Urothelium cell line (cell line): ENCODE results near the gene PEX1.
"Not testable (repeated sequence)": the region's sequence is repeated elsewhere in the genome, so short reads cannot be mapped to it uniquely, and the experiment has no call there.

Source experiments
- DNase-seq: peaks from one replicate; pipeline ENCODE4 v3.0.0; 2011; ENCODE audit warnings: low spot score, mixed read lengths
- FAIRE-seq: peaks from 2 replicates; lab custom pipeline; 2011; peaks lifted over from hg19 to GRCh38; lab: Jason Lieb, UNC

Gene PEX1

DNA sequence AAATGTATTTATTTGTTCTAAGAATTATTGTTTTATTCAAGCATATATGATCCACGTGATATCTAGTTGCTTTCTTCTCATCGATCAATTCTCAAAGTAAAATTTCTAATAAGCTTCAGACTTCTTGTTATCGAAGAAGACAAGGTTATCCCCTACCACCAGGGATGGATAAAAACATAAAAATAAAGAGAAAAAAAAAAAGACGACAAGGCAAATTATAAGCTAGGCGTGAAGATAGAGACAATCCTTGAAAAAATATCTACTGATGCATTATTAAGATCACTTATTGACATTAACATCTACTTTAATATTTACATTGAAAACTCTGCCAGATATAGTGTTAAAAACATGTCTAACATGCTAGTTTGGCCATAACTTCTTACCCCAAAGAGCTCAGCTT is 19.4 kb downstream of the PEX1 start:
- no peak for DNase-seq
- FAIRE-seq: no peak

DNA sequence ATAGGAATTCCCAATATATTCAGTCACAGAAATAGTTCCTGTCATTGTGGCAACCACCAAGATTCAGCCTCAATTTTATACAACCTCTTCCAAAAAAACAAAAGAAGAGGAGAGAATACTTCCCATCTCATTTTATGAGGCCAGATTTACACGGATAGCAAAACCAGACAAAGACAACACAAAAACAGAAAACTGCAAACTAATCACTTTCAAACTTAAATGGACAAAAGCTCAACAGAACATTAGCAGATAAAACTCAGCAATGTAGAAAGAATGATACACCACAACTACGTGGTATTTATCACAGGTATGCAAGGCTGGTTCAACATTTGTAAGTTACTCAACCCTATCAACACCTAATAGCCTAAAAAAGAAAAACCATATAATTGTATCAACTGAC is 22.0 kb downstream of the PEX1 start:
- no peak for FAIRE-seq
- DNase-seq: no peak

DNA sequence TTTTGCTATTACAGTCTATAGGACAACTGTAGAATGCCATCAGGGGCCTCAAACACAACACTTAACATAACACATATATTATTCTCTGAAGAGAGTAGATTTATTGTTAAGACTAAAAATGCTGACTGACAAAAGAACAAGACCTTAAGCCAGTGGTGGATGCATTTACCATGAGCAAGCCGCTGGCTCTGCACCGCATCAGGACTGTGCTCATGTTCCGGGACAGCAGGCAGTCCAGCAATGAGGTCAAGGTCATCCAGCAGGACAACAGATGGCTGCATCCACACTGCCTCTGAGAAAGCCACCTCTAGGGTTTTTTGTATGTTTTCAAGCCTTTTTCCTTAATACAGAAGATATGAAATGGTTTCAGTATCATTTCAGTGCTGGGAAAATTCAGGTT is 23.8 kb downstream of the PEX1 start:
- DNase-seq (no peak), FAIRE-seq (no peak)

DNA sequence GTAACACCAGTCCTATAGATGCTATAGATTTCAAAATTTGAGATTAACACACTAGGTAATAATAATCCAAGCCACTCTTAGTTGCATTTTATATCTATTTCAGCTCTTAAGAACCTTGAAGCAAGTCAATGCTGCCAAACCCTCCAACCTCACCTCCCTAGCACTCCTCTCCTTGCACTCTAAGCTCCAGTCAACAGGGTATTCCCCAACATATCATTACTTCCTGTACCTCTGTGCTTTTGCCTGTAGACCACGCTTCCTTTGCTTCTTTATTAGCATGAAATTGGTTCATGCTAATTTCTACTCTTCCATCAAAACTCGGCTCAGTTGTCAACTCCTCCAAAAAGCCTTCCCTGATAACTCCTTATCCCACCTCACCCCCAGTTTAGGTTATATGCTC is 24.6 kb downstream of the PEX1 start:
- no peak for DNase-seq
- FAIRE-seq: no peak

DNA sequence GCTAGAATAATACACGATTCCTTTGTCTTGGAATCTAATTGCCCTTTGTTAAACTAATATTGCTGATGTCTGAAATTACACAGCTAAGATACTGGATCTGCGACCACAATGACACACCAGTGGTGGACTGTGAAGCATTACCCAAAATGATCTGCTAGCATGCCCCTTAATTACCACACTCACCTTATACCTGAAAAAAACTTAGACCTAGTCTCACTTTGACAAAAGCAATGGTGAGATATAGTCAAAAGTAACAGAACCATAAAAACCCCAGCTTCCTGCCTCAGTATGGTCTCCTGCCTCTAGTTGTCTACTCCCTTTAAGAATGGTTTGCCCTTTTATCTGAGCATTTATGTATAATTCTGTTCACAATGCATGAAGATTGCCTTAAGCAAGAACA is 29.8 kb downstream of the PEX1 start:
- FAIRE-seq (no peak), DNase-seq (no peak)

DNA sequence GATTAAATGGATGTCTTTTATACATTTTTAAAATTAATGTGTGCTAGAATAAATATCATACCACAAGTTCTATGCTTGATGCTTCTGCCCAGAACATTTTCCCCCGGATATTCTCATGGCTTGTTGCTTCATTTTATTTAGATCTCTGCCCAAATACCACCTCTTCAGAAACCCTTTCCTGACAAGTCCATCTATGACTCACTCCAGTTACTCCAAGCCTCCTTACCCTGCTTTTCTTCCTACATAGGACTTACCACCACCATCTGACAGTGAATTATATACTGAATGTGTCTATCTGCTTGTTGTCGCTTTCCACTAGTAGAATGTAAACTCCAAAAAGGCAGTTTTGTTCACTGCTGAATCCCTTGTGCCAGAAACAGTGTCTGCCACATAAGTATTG is 31.4 kb downstream of the PEX1 start:
- no peak for FAIRE-seq
- DNase-seq: no peak

DNA sequence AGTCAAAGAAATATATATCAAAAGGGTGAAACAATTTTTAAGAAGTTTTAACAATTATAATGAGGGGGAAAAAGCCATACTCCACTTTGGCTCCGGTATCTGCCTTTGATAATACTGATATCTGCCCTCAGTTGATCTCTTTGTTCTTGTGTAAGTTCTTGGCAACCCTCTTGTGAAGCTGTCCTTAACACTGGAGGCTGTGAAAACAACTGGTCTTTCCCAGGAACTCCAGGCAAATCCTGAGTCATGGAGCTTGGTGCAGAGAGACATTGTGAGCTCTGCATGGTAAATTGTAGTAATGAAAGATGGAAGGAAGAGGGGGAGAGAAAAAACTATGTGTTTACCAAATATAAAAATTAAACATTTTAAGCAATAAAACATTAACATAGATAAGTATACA is 38.7 kb downstream of the PEX1 start:
- DNase-seq: no peak
- FAIRE-seq: no peak

DNA sequence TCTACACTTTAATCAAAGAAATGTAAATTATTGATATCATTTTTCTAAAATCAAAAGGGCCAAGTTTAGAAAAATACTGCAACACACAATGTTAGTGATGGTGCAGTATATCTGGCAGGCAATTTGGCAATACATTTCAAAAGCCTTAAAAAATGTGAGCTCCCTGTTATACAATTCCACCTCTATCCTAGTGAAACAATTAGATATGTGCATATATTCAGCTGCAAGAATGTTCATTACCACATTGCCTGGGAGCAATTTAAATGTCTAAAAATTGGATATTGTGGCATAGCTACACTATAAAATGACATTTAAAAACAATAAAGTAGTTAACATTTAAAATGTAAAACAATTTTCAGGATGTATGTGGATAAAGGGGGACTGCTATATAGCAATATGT is 40.5 kb downstream of the PEX1 start:
- FAIRE-seq: no peak
- no peak for DNase-seq

DNA sequence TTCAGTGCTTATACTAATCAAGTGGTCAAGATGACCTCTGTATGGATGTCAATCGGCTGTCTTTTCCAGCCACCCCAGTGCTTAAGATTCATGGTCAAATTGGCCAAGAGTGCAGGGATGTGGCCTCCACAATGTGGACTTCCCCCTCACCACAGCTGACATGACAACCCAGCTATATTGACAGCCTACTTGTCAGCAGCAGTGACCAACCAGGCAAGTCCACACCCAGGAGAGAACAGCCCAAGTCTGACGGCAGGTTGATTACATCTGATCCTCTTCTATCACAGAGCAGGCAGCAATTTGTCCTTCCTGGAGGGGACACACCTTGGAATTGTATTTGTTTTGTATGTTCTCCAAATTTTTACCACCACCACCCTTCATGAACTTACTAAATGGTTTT is 42.3 kb downstream of the PEX1 start:
- no peak for DNase-seq
- FAIRE-seq: no peak

DNA sequence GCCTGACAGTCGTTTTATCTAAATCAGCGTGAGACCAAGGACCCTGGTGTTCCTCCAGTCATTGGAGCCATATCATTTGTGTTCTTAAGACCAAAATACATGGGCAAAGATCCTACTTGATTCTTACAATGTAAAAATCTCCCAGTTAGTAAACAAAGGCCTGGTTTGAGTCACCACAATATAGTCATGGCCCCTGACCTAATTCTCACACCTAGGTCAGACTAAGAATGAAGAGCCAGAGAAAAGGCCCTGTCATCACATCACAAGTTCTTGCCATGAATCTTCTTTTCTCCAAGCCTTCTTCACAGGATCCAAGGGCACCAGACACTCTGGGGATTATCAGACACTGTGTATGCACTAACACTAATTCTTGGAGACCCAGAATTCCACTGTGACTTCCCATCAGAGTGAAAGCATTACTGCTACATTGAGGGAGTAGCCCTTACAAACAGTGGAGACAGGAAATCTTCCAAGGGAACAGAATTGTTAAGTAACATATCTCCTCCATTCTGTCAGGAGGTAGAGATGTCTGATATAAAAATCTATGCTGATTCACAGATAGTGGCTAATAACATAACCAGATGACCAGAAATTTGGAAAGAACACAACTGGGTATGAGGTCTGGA is 42.9 kb downstream of the PEX1 start:
- DNase-seq (no peak), FAIRE-seq (no peak)

DNA sequence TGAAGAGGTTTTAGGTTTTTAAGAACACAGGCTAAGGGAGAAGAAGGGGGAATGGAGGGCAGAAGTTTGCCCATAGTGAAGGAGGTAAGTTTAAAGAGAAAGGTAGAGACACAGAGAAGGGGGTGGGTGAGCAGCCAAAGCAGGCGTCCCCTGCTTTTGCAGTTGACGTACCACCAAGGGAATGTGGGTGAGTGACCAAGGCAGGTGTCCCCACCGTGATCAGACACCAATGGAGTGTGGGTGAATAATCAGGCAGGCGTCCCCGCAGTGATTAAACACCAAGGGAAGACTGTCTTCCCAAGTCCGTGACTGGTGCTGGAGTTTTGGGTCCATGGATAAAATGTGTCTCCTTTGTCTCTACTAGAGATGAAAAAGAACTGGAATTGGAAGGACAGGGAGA is 44.1 kb downstream of the PEX1 start:
- not testable (repeated sequence) for DNase-seq, FAIRE-seq

DNA sequence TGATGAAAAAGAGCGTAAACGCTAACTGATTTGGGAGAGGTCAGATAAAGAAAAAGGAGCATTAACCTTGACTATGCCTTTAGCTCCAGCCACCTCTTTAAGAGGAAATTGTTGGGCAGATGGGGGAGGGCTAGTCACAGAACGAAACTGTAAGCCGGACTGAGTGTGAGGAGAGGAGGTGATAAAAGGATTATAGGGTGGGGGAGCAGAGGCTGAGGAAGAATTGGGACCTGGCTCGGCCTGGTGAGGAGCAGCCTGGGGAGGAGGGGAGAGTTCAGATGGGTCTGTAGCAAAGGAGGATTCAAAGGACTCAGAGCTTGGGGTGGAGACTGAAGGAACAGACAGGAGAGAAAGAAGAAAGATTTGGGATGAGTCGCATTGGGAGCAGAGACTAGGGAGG is 44.7 kb downstream of the PEX1 start:
- FAIRE-seq, DNase-seq: not testable (repeated sequence)

DNA sequence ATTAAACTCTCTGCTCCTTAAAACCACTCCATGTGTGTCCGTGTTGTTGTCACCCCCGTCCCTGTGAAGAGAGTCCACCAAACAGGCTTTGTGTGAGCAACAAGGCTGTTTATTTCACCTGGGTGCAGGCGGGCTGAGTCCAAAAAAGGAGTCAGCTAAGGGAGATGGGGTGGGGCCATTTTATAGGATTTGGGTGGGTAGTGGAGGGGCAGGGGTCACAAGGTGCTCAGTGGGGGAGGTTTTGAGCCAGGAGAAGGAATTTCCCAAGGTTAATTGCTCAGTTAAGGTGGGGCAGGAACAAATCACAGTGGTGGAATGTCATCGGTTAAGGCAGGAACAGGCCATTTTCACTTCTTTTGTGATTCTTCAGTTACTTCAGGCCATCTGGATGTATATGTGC is 49.2 kb downstream of the PEX1 start:
- FAIRE-seq, DNase-seq: not testable (repeated sequence)

DNA sequence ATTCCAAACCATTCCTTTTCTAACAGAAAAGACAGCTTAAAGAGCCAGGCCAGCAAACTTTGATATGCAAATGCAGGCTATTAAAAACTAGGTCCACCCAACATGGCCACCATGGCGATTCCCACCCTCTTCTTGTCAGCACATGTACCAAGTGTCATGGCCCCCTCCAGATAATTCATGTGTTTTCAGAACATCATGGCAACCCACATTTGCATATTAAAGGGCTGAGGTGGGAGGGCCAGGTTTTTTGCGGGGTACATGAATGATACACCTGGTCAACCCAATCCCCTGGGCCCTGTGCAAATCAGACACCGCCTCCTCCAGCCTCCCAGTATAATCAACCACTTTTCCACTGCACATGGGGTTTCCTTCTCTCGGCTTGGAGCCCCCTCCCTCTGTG is 49.6 kb downstream of the PEX1 start:
- FAIRE-seq (no peak), DNase-seq (no peak)

DNA sequence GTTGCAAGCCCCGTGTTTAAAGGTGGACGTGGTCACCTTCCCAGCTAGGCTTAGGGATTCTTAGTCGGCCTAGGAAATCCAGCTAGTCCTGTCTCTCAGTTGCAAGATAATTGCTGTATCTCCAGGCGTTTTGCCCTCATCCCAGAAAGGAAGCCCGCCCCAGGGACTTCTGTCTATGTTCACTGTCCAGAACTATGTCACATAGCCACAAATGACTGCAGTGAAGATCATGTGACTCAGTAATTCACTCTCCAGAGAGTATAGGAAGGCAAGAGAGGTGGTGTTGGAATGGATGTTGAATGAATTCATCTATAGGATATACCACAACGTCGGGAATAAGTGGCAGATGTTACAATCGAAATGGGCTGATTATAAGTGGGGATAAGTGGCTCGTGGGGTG is 50.2 kb downstream of the PEX1 start:
- FAIRE-seq: no peak
- DNase-seq: no peak

DNA sequence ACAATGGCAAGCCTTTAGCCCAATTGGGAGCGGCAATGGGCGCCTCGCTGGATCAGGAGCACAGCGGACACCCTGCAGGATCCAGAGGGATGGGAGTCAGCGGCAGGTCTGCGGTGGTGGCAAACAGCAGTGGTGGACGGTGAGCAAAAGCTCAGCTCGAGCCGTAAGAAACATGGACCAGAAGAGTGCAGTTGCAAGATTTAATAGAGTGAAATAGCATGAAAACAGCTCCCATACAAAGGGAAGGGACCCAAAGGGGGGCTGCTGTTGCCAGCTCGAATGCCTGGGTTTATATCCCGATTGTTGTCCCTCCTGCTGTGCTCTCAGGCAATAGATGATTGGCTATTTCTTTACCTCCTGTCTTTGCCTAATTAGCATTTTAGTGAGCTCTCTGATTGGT is 50.6 kb downstream of the PEX1 start, which contains the start of gene ERVW-1:
ERVW-1 (minus strand) TSS at position 266 of the 400 bp plus-strand sequence. CDS start 7,565 bp downstream, outside the sequence.
- not testable (repeated sequence) for FAIRE-seq, DNase-seq

DNA sequence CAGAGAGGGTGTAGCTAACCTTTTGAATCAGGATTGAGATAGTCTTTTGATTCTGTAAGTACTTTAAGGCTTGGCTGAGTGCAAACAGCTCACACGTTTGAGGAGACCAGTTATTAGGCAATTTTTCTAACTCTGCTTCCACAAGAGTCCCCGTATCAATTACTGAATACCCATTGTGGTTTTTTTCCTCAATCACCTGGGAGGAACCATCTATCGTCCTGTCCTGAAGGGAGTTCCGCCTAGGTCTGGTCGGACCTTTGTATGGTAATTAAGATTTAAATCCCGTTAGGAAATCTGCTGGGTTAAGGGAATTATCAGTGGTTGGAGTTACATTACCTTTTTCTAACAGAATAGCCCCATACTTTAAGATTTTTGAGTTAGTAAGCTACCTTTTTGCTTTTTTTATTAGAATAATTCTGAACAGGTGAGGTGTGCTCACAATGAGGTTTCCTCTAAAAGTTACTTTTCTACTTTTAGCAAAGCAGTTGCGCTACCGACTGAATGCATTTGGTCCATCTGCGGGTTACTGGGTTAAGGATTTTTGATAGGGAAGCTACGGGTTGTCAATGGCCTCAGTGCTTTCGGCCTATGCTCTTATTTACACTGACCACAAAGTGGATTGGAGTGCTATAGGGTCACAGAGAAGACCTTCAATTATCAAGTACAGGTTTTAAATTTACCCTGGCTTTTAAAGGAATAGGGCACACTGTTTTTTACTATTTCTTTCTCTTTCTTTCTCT is 52.3 kb downstream of the PEX1 start:
- not testable (repeated sequence) for DNase-seq, FAIRE-seq

DNA sequence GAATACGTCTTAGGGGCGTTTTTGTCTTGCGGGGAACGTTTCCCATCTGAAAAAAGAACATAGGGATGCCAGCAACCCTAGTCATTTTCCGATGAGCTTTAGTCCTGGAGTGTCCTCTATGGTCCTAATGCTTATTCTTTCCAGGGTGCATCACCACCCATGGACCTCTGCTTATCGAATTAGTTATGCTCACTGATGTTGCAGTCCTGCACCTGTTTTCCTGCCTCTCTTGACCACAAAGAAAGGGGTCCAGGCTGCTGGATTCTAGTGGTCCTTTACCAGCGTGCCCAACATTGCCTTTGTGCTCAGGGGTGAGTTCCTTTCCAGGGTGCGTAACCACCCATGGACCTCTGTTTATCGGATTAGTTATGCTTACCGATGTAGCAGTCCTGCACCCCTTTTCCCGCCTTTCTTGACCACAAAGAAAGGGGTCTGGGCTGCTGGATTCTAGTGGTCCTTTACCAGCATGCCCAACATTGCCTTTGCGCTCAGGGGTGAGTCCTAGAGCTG is 53.0 kb downstream of the PEX1 start:
- DNase-seq, FAIRE-seq: not testable (repeated sequence)

DNA sequence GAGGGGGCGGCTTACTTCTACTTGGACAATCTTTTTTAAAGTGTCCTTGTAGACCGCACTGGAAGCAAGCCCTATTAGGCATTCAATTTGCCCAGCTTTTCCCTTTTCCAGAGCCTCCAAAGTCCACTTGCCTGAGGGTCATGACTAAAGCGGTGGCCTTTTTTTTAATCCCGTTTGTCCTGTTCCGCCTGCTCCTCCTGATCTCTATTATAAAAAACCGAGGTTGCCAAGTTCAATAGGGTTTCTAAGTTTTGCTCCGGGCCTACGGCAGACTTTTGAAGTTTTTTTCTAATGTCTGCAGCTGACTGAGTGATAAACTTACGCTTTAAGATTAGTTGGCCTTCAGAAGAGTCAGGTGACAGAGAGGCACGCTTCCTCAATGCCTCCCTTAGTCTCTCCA is 54.3 kb downstream of the PEX1 start:
- FAIRE-seq, DNase-seq: not testable (repeated sequence)

DNA sequence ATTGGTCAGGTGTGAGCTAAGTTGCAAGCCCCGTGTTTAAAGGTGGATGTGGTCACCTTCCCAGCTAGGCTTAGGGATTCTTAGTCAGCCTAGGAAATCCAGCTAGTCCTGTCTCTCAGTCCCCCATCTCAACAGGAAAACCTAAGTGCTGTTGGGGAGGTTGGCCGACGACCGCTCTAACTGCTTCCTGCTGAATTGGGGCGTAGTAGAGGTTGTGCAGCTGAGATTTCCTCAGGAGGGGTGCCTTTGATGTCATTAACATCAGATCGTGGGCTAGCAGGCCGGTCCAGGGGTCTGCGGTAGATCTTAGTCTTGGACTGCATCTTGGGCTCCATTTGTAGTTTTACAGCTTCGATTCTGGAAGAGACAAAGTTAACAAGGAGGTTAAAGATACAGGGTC is 59.7 kb downstream of the PEX1 start:
- not testable (repeated sequence) for FAIRE-seq, DNase-seq

DNA sequence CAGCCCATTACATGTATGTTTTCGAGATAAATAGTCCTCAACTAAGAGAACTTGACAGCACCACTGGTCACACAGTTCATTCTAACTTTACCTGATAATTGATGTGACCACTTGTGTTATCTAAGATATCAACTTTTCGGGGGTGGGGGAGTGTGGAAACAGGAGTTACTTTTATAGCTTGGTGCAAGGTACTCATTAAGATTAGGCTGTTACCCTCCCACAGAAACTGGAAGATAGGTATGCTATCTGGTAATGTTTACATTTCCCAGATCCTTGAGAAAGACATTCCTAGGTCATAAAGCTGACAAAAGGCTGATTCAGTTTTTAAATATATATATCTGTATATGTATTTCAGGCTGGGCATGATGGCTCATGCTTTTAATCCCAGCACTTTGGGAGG is 61.6 kb downstream of the PEX1 start:
- DNase-seq (no peak), FAIRE-seq (no peak)

DNA sequence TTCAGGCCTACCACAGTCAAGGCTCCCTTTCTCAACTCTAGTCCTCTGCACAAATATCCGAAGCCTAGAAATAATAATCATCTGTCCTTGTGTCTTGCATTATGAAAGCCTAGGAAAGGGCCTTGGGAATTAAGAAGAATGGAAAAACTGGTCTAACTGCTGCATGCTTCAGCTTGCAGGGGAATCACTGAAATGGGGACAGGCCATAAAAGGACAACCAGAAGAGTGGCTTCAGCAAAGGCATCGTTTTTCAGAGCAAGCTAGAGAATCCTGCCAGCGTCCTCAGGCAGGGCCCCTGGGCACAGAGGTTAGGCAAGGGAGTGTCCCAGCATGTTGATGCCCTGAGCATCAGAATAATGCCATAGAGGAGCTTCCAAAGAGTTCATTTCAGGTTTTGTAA is 63.8 kb downstream of the PEX1 start:
- DNase-seq: no peak
- FAIRE-seq: no peak
